K562 (cell line): ENCODE measurements around the gene ZNF512B. TPM values are rescaled to one million over a fixed set of nuclear protein-coding genes. Genes with fewer than 3 reads are reported as not detected.

Source experiments
- ATAC-seq: fragments of 200-7000 bp; cut with Tn5 transposase; 3 replicates; pipeline ENCODE4 v1.9.1; 2020; ENCODE audit warnings: moderate library complexity
- BruUV-seq: library from RNA; stranded (reverse); fragments of 400-500 nt; replicated peaks from 2 replicates; lab custom pipeline; 2021; lab: Mats Ljungman, UMichigan
- CTCF ChIA-PET: fragments of 300-600 bp; formaldehyde crosslinking; extraction: SDS; loops from one replicate; lab custom pipeline; 2021; ENCODE audit warnings: low intra/inter-chr PET ratio; lab: Yijun Ruan, JAX
- POLR2A ChIA-PET: fragments of 300-600, 350-650 bp; sonication (Branson Sonifier 250); formaldehyde crosslinking; extraction: SDS; loops from one replicate; lab custom pipeline; 2021; ENCODE audit warnings: antibody characterized with exemption, inconsistent platforms; lab: Yijun Ruan, JAX
- DNase-seq, 4 experiments: peaks; one replicate each; pipeline versions ENCODE4 v3.0.0 to v3.0.0-alpha.2; 2011 to 2018; ENCODE audit warnings: low spot score in 3 of 4, mixed read lengths in 3 of 4; ENCODE audit errors: extremely low read depth in 1 of 4
- FAIRE-seq: peaks from 2 replicates; lab custom pipeline; 2011; peaks lifted over from hg19 to GRCh38; lab: Jason Lieb, UNC
- H2AFZ ChIP-seq: 2 replicates; pipeline ENCODE4 v1.6.0; 2011; ENCODE audit warnings: low read depth, low read length, control low read depth, inconsistent platforms
- H3K27ac ChIP-seq: fragments of 200-600 bp; 3 replicates; pipeline ENCODE4 v1.8.0; 2011; ENCODE audit warnings: low read depth, mild to moderate bottlenecking, control low read depth, inconsistent platforms, low read length, moderate library complexity, mixed read lengths; ENCODE audit errors: extremely low read depth
- H3K27me3 ChIP-seq, 2 experiments: fragments of 300-600 bp in 1 of 2; 2 replicates in 1 of 2; 3 replicates in 1 of 2; pipeline versions ENCODE4 v1.6.0 to v1.8.0; 2011; ENCODE audit warnings: inconsistent platforms in 2 of 2, low read length in 2 of 2, mild to moderate bottlenecking in 1 of 2, mixed read lengths in 1 of 2, moderate library complexity in 1 of 2; ENCODE audit not compliant: control insufficient read depth in 2 of 2, insufficient read depth in 2 of 2
- H3K36me3 ChIP-seq: fragments of 300-600 bp; 3 replicates; pipeline ENCODE4 v1.8.0; 2011; ENCODE audit warnings: mild to moderate bottlenecking, low read length, inconsistent platforms; ENCODE audit not compliant: control insufficient read depth, insufficient read depth
- H3K4me1 ChIP-seq, 2 experiments: fragments of 200-600 bp in 1 of 2; replicated peaks in 1 of 2; 2 replicates in 1 of 2; 3 replicates in 1 of 2; pipeline versions ENCODE4 v1.5.1 to v1.8.0; 2011; ENCODE audit warnings: inconsistent platforms in 2 of 2, low read length in 2 of 2, mild to moderate bottlenecking in 1 of 2, mixed read lengths in 1 of 2, moderate library complexity in 1 of 2; ENCODE audit not compliant: control insufficient read depth in 2 of 2, insufficient read depth in 2 of 2
- H3K4me2 ChIP-seq: 2 replicates; pipeline ENCODE4 v1.6.1; 2011; ENCODE audit warnings: low read length, control low read depth, inconsistent platforms, mixed read lengths; ENCODE audit not compliant: insufficient read depth
- H3K4me3 ChIP-seq: fragments of 200-600 bp; sonication (generic), shearing (Covaris generic); 2 replicates; pipeline ENCODE4 v1.5.1; 2016; ENCODE audit warnings: control low read depth, inconsistent platforms
- H3K79me2 ChIP-seq: fragments of 200-600 bp; 3 replicates; pipeline ENCODE4 v1.8.0; 2011; ENCODE audit warnings: low read length, inconsistent platforms; ENCODE audit not compliant: control insufficient read depth, insufficient read depth
- H3K9ac ChIP-seq, 2 experiments: 2 replicates each; pipeline versions ENCODE4 v1.6.0 to v1.6.1; 2011; ENCODE audit warnings: low read depth in 2 of 2, low read length in 2 of 2, control low read depth in 1 of 2, inconsistent platforms in 1 of 2, mild to moderate bottlenecking in 1 of 2, mixed read lengths in 1 of 2; ENCODE audit not compliant: insufficient read depth in 1 of 2
- H3K9me1 ChIP-seq: one replicate; pipeline ENCODE4 v1.6.0; 2011; ENCODE audit warnings: inconsistent platforms, mild to moderate bottlenecking, low read length, moderate library complexity; ENCODE audit not compliant: control insufficient read depth, insufficient read depth
- H3K9me3 ChIP-seq: replicated peaks from 2 replicates; pipeline ENCODE4 v1.5.1; 2011; ENCODE audit warnings: low read depth, low read length, inconsistent platforms; ENCODE audit not compliant: control insufficient read depth, insufficient read depth
- H4K20me1 ChIP-seq: replicated peaks from 2 replicates; pipeline ENCODE4 v1.6.1; 2011; ENCODE audit warnings: low read length, inconsistent platforms, mixed read lengths; ENCODE audit not compliant: control insufficient read depth, insufficient read depth
- E2F5 ChIP-seq: sonication (generic); formaldehyde crosslinking; IDR thresholded peaks from 2 replicates; pipeline ENCODE4 v1.8.0; 2022; ENCODE audit warnings: mild to moderate bottlenecking, missing genetic modification reagents
- HDAC3 ChIP-seq: fragments of 450-650 bp; IDR thresholded peaks from 2 replicates; pipeline ENCODE4 v1.6.1; 2018; ENCODE audit warnings: borderline replicate concordance, mild to moderate bottlenecking, moderate library complexity; ENCODE audit not compliant: partially characterized antibody
- LCOR ChIP-seq: sonication (generic); formaldehyde crosslinking; IDR thresholded peaks from 2 replicates; pipeline ENCODE4 v1.8.0; 2022; ENCODE audit warnings: mild to moderate bottlenecking, missing genetic modification reagents
- MNT ChIP-seq, 2 experiments: fragments of 450-650 bp; conservative IDR thresholded peaks; 2 replicates each; pipeline ENCODE4 v1.6.1; 2017; ENCODE audit warnings: mild to moderate bottlenecking in 2 of 2, moderate library complexity in 2 of 2
- RB1 ChIP-seq: fragments of 450-650 bp; IDR thresholded peaks from 2 replicates; pipeline ENCODE4 v1.6.1; 2017; ENCODE audit warnings: low read depth, mild to moderate bottlenecking
- RBM22 ChIP-seq: fragments of 200-400 bp; formaldehyde crosslinking; IDR thresholded peaks from 2 replicates; pipeline ENCODE4 v1.6.1; 2018; ENCODE audit warnings: low read length, low read depth; ENCODE audit not compliant: poor library complexity, severe bottlenecking
- RNF2 ChIP-seq: sonication (generic); IDR thresholded peaks from 2 replicates; pipeline ENCODE4 v1.6.1; 2016
- SIRT6 ChIP-seq: IDR thresholded peaks from one replicate; pipeline ENCODE4 v1.6.1; 2012; ENCODE audit warnings: low read depth, mild to moderate bottlenecking, control low read depth, inconsistent platforms, low read length, moderate library complexity
- SMAD4 ChIP-seq: fragments of 250-450 bp; sonication (Bioruptor Pico); conservative IDR thresholded peaks from 2 replicates; pipeline ENCODE4 v1.8.0; 2021; ENCODE audit warnings: inconsistent platforms, mild to moderate bottlenecking, moderate library complexity
- TEAD2 ChIP-seq: fragments of 450-650 bp; IDR thresholded peaks from 2 replicates; pipeline ENCODE4 v1.6.1; 2016; ENCODE audit warnings: missing genetic modification characterization, control low read depth, missing compliant biosample characterization
- TEAD4 ChIP-seq, 2 experiments: sonication (generic) in 1 of 2; formaldehyde crosslinking in 1 of 2; IDR thresholded peaks; 2 replicates each; pipeline versions ENCODE4 v1.6.1 to v1.8.0; 2012 to 2022; ENCODE audit warnings: borderline replicate concordance in 1 of 2, inconsistent platforms in 1 of 2, low read length in 1 of 2, mild to moderate bottlenecking in 1 of 2, missing genetic modification reagents in 1 of 2
- USF1 ChIP-seq: sonication (generic); formaldehyde crosslinking; IDR thresholded peaks from 2 replicates; pipeline ENCODE4 v1.9.0; 2022; ENCODE audit warnings: mild to moderate bottlenecking, missing genetic modification reagents
- ZBTB5 ChIP-seq: fragments of 450-650 bp; IDR thresholded peaks from 2 replicates; pipeline ENCODE4 v1.6.1; 2017; ENCODE audit warnings: antibody characterized with exemption
- ZNF3 ChIP-seq: fragments of 250-450 bp; sonication (Bioruptor Pico); IDR thresholded peaks from 2 replicates; pipeline ENCODE4 v1.5.0; 2021; ENCODE audit warnings: mild to moderate bottlenecking, moderate library complexity
- ZNF668 ChIP-seq: fragments of 250-450 bp; sonication (Bioruptor Pico); IDR thresholded peaks from 2 replicates; pipeline ENCODE4 v1.8.0; 2022; ENCODE audit warnings: mild to moderate bottlenecking, inconsistent platforms
- ZSCAN32 ChIP-seq: fragments of 450-650 bp; formaldehyde crosslinking; IDR thresholded peaks from 2 replicates; pipeline ENCODE4 v1.4.0; 2020; ENCODE audit warnings: mild to moderate bottlenecking, moderate library complexity
- WGBS: fragments of 100-300 bp; shearing (Covaris generic); methylation state at CpG from one replicate; pipeline ENCODE4 v1.1.6; 2016; ENCODE audit warnings: low coverage, mixed read lengths; ENCODE audit not compliant: insufficient coverage; ENCODE audit errors: missing lambda C conversion rate; 5-methylcytosine and 5-hydroxymethylcytosine counted together
- in situ Hi-C: fragments of 300-500 bp; cut with MboI; formaldehyde crosslinking; loops from 4 replicates; pipeline ENCODE4 v1.15.0; 2018; ENCODE audit warnings: inconsistent platforms, mixed read lengths
- intact Hi-C: fragments of 100-400 bp; cut with micrococcal nuclease; formaldehyde crosslinking; loops from 2 replicates; pipeline ENCODE4 v1.14.2; 2022
- polyA plus RNA-seq, 8 experiments: library from polyadenylated mRNA; depleted of rRNA in 4 of 8; stranded (reverse) in 5 of 8; unstranded in 3 of 8; fragments of >200 nt; fragmentation: Nextera tagmentation in 2 of 8; fragmentation: Illumina TruSeq in 1 of 8; extraction: Ambion mirVana in 2 of 8; extraction: Trizol in 1 of 8; gene quantifications; 2 replicates each; pipeline versions ENCODE4 v1.2.1 to v1.2.3, GENCODE V29; 2011 to 2014; ENCODE audit warnings: inconsistent platforms in 1 of 8, missing spikeins in 1 of 8
- total RNA-seq, 7 experiments: library from RNA; depleted of rRNA in 6 of 7; stranded (reverse); fragments of >200 nt in 6 of 7; fragmentation: Illumina TruSeq in 2 of 7; extraction: Trizol in 2 of 7; gene quantifications; 2 replicates each; pipeline versions ENCODE4 v1.2.1 to v1.2.3, GENCODE V29; 2011 to 2021; ENCODE audit warnings: low replicate concordance in 1 of 7

Gene ZNF512B
- total and polyA plus RNA-seq, 9 of the 15 experiments (the other 6 are each of a cell fraction or from before 2014, with no cell fraction given): 0.01 to 27.8 (median 8.2) TPM

- in situ Hi-C loops: no loop called here
- Histone ChIP-seq H4K20me1 (peaks cover 67% of the 10 kb centered on the region), H3K9ac (peak overlapping the region in 1 of 2 experiments; percentile 77; a peak in 2 of 4 replicates), H3K27me3 (no peaks in the 10 kb centered on the region), H3K36me3 (peaks cover 65% of the 10 kb centered on the region; the same call in 2 of the 3 replicates), H3K4me1 (peaks cover 19 to 92% of the 10 kb centered on the region in 2 experiments), H3K4me2 (no peak overlapping the region), H3K4me3 (no peak overlapping the region), H2AFZ (no peak overlapping the region), H3K79me2 (peaks cover 77% of the 10 kb centered on the region), H3K9me3 (no peaks in the 10 kb centered on the region), H3K9me1 (peaks cover 23% of the 10 kb centered on the region), H3K27ac (peak overlapping the region; percentile 75; the same call in 1 of the 3 replicates)
- WGBS: 87% methylated on average over 24 of the region's 27 CpGs
- intact Hi-C loops: no loop called here
- CTCF ChIA-PET: no interaction called here
- DNase-seq (no peak), FAIRE-seq (no peak), ATAC-seq (no peak)
- BruUV-seq: no TSS peak
- POLR2A ChIA-PET: interaction anchor here (0.6 kb wide), 1 partner anchor 1292 kb away, joined by 3 read pairs; no protein-coding TSS in a partner anchor
- TF ChIP-seq HDAC3 (no peak), TEAD4 (IDR thresholded peaks at IDR 0.05; ENCODE audit: low read length) (no peak), TEAD4 (CRISPR knock-in tag; IDR thresholded peaks at IDR 0.05; ENCODE audit: borderline replicate concordance) (0 out of 2 replicates have a peak, but pooled peaks have one; percentile 47), ZBTB5 (no peak), USF1 (CRISPR knock-in tag) (no peak), LCOR (no peak), SIRT6 (no peak), RBM22 (peak; percentile 6), E2F5 (CRISPR knock-in tag) (no peak), RNF2 (no peak), ZNF668 (no peak), ZSCAN32 (no peak), TEAD2 (tag) (no peak), RB1 (no peak), MNT (conservative IDR thresholded peaks at IDR 0.05) (no peak), SMAD4 (CRISPR knock-in tag) (no peak), ZNF3 (CRISPR knock-in tag) (no peak)
Measured at GRCh38 chr20:63947638-63948456, 21.9 kb downstream of the ZNF512B start.
